SU-DHL-6 (cell line): Measurements from ENCODE around the gene ACD.
"Not testable (repeated sequence)": the region's sequence is repeated elsewhere in the genome, so short reads cannot be mapped to it uniquely, and the experiment has no call there.

Source experiments
- H2AFZ ChIP-seq: fragments of 200-600 bp; sonication (generic); 2 replicates; pipeline ENCODE4 v1.6.1; 2014; ENCODE audit warnings: low read depth, mild to moderate bottlenecking, moderate library complexity, mixed read lengths, antibody characterized with exemption, low read length; ENCODE audit not compliant: severe bottlenecking
- H3F3A ChIP-seq: fragments of 200-600 bp; shearing (Covaris generic); 2 replicates; pipeline ENCODE4 v1.6.0; 2016; ENCODE audit warnings: antibody characterized with exemption, mild to moderate bottlenecking; ENCODE audit not compliant: insufficient read depth
- H3K27ac ChIP-seq: fragments of 200-600 bp; sonication (generic); 2 replicates; pipeline ENCODE4 v1.5.1; 2016; ENCODE audit warnings: low read depth, mild to moderate bottlenecking, low read length, moderate library complexity, mixed read lengths
- H3K27me3 ChIP-seq: fragments of 200-600 bp; sonication (generic), shearing (Covaris generic); 2 replicates; pipeline ENCODE4 v1.6.0; 2014; ENCODE audit warnings: mild to moderate bottlenecking, low read length
- H3K36me3 ChIP-seq: fragments of 200-600 bp; sonication (generic); 2 replicates; pipeline ENCODE4 v1.6.1; 2014; ENCODE audit warnings: mild to moderate bottlenecking, low read length, mixed read lengths
- H3K4me2 ChIP-seq: fragments of 300-600, 200-600 bp; shearing (Covaris generic), sonication (generic); 2 replicates; pipeline ENCODE4 v1.6.0; 2014; ENCODE audit warnings: low read length, low read depth, mild to moderate bottlenecking; ENCODE audit not compliant: poor library complexity, severe bottlenecking
- H3K4me3 ChIP-seq: fragments of 200-600 bp; sonication (generic); 2 replicates; pipeline ENCODE4 v1.5.1; 2014; ENCODE audit warnings: antibody characterized with exemption, low read length, mild to moderate bottlenecking, mixed read lengths; ENCODE audit not compliant: insufficient read depth, poor library complexity, severe bottlenecking
- H3K79me2 ChIP-seq: fragments of 200-600 bp; sonication (generic); 2 replicates; pipeline ENCODE4 v1.6.1; 2014; ENCODE audit warnings: mild to moderate bottlenecking, low read length, moderate library complexity; ENCODE audit not compliant: insufficient read depth
- H3K9ac ChIP-seq: fragments of 200-600 bp; sonication (generic); 2 replicates; pipeline ENCODE4 v1.7.0; 2014; ENCODE audit warnings: mild to moderate bottlenecking, low read length
- H3K9me2 ChIP-seq: fragments of 200-600 bp; sonication (generic); replicated peaks from 2 replicates; pipeline ENCODE4 v1.6.1; 2014; ENCODE audit warnings: low read length; ENCODE audit not compliant: insufficient read depth
- H3K9me3 ChIP-seq: fragments of 200-600 bp; sonication (generic); 2 replicates; pipeline ENCODE4 v1.6.1; 2014; ENCODE audit warnings: low read length, mixed read lengths; ENCODE audit not compliant: insufficient read depth
- H4K20me1 ChIP-seq: fragments of 200-600 bp; sonication (generic); 2 replicates; pipeline ENCODE4 v1.6.1; 2014; ENCODE audit warnings: low read depth, mild to moderate bottlenecking, antibody characterized with exemption, low read length, moderate library complexity, mixed read lengths
- EZH2phosphoT487 ChIP-seq: fragments of 200-600 bp; sonication (generic), shearing (Covaris generic); conservative IDR thresholded peaks from 2 replicates; pipeline ENCODE4 v1.6.1; 2018; ENCODE audit warnings: mild to moderate bottlenecking, antibody characterized with exemption, low read length, moderate library complexity, mixed read lengths
- TF ChIP-seq, protein P1 (sequence below): fragments of 200-600 bp; sonication (generic); IDR thresholded peaks from one replicate; pipeline ENCODE4 v1.5.1; 2017; ENCODE audit warnings: antibody characterized with exemption, mild to moderate bottlenecking, low read length, moderate library complexity; ENCODE audit not compliant: insufficient read depth, poor library complexity, severe bottlenecking

Gene ACD

DNA sequence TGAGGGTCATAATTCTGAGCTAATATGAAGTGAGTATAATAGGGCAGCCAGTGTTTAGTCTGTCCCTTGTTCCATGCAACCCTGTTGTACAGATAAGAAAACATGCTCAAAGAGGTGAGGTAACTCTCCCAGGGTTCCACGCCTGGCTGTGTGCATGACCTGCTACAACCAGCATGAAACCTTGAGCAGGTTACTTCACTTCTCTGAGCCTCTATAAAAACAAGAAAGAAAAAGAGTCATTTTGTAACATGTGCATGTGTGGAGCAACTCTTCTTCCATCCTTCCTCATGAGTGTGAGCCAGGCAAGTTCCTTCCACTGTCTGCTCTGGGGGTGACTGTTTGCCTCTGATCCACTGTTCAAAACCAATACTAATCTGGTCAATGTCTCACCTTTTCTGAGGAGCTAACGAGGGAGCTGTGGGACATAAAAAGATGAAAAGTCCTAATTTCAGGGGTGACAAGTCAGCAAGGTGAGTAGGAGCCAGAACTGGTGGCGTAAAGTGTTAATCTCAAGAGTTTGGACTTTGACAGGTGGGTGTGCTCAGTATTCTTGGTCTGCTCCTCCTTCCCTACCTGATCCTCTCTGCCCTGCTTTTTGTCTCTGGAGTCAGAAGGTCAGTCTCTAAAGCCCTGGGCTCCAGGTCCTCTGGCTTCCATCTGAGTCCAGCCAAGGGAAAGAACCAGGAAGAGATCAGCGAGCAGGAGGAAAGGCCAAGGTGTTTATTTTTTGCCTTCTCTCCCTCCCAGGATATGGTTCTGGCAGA lies 37.5 kb upstream of the ACD start:
- no peaks in the 10 kb centered on the region for H3K9me3 ChIP-seq
- H3K27ac ChIP-seq: no peak overlapping the region
- peaks cover 29% of the 10 kb centered on the region for H3K79me2 ChIP-seq
- no peak overlapping the region for H3K4me3 ChIP-seq
- no peak overlapping the region for H3K4me2 ChIP-seq
- H3F3A ChIP-seq: 0 out of 2 replicates have a peak, but pooled peaks cover 4% of the 10 kb centered on the region
- H4K20me1 ChIP-seq: no peaks in the 10 kb centered on the region
- no peak for TF ChIP-seq EZH2phosphoT487
- TF ChIP-seq, protein P1, sequence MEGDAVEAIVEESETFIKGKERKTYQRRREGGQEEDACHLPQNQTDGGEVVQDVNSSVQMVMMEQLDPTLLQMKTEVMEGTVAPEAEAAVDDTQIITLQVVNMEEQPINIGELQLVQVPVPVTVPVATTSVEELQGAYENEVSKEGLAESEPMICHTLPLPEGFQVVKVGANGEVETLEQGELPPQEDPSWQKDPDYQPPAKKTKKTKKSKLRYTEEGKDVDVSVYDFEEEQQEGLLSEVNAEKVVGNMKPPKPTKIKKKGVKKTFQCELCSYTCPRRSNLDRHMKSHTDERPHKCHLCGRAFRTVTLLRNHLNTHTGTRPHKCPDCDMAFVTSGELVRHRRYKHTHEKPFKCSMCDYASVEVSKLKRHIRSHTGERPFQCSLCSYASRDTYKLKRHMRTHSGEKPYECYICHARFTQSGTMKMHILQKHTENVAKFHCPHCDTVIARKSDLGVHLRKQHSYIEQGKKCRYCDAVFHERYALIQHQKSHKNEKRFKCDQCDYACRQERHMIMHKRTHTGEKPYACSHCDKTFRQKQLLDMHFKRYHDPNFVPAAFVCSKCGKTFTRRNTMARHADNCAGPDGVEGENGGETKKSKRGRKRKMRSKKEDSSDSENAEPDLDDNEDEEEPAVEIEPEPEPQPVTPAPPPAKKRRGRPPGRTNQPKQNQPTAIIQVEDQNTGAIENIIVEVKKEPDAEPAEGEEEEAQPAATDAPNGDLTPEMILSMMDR: no peak
- no peak overlapping the region for H3K9ac ChIP-seq
- no peaks in the 10 kb centered on the region for H3K27me3 ChIP-seq
- no peak overlapping the region for H2AFZ ChIP-seq
- no peaks in the 10 kb centered on the region for H3K36me3 ChIP-seq
- no peaks in the 10 kb centered on the region for H3K9me2 ChIP-seq

DNA sequence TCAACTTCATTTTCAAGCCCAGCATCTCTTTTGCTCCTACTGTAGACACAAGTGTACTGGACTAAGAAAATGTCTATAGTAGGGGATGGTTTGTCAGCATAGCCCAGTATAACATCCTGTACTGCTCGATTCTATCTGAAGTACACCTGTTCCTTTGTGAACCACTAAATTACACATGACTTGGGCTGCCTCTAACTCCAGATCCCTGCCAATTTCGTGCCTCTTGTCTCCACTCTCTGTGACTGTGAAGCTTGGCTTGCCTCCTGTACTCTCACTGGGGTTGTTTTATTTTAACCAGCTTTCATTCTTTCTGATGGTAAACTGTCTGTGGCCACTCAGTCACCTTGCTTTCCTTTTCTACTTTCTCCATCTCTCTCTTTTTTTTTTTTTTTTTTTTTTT lies 34.6 kb upstream of the ACD start:
- Histone ChIP-seq H3K9me3 (no peaks in the 10 kb centered on the region), H3K79me2 (peaks cover 27% of the 10 kb centered on the region), H2AFZ (no peak overlapping the region), H3K27me3 (no peaks in the 10 kb centered on the region), H3K27ac (0 out of 2 replicates have a peak overlapping the region, but pooled peaks have one; percentile 23), H3K4me3 (no peak overlapping the region), H4K20me1 (no peaks in the 10 kb centered on the region), H3F3A (0 out of 2 replicates have a peak, but pooled peaks cover 4% of the 10 kb centered on the region), H3K9ac (no peak overlapping the region), H3K36me3 (no peaks in the 10 kb centered on the region), H3K9me2 (no peaks in the 10 kb centered on the region), H3K4me2 (no peak overlapping the region)
- no peak for TF ChIP-seq EZH2phosphoT487
- TF ChIP-seq, protein P1: no peak

DNA sequence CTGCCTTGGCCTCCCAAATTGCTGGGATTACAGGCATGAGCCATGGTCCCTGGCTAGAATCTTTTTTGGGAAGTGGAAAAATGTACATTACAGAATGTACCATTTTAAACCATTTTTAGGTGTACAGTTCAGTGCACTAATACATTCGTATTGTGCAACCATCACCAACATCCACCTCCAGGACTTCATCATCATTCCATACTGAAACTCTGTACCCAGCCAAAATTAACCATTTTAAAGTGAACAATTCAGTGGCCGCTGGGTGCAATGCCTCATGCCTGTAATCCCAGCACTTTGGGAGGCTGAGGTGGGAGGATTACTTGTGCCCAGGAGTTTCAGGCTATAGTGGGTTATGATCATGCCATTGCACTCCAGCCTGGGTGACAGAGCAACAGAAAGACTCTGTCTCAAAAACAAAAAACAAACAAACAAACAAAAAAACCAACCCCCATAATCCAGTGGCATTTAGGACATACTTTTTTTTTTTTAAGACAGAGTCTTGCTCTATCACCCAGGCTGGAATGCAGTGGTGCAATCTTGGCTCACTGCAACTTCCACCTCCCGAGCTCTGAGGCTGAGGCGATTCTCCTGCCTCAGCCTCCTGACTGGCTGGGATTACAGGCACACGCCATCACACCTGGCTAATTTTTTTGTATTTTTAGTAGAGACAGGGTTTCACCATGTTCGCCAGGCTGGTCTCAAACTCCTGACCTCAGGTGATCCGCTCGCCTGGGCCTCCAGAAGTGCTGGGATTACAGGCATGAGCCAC lies 33.6 kb upstream of the ACD start:
- Histone ChIP-seq H3K79me2 (peaks cover 19% of the 10 kb centered on the region; the same call in 1 of the 2 replicates), H3K27ac (peak overlapping the region; percentile 38; the same call in 1 of the 2 replicates), H3K4me2 (peak overlapping the region; percentile 33)
- H3K9me2 ChIP-seq, H3F3A ChIP-seq, H3K9ac ChIP-seq, H3K4me3 ChIP-seq, H4K20me1 ChIP-seq, H2AFZ ChIP-seq, H3K9me3 ChIP-seq, H3K27me3 ChIP-seq, H3K36me3 ChIP-seq: not testable (repeated sequence)
